HG03558 (cell line): Measurements from ENCODE around the gene POLR1G.

Experiments
- ATAC-seq: cut with Tn5 transposase; IDR thresholded peaks from one replicate; pipeline ENCODE4 v1.9.1; 2021; ENCODE audit warnings: moderate number of reproducible peaks; ENCODE audit not compliant: unreplicated experiment; ENCODE audit errors: extremely low read depth

POLR1G gene

GRCh38 chr19:45443462-45444317, 37.2 kb downstream of the POLR1G start:
- ATAC-seq = no peak

GRCh38 chr19:45444318-45445041, 38.0 kb downstream of the POLR1G start:
- ATAC-seq = no peak

- ATAC-seq = no peak
Measured at GRCh38 chr19:45445139-45445538, 38.7 kb downstream of the POLR1G start.

GRCh38 chr19:45446295-45446694, 39.9 kb downstream of the POLR1G start:
- no peak for ATAC-seq

GRCh38 chr19:45446944-45447343, 40.5 kb downstream of the POLR1G start:
- no peak for ATAC-seq

GRCh38 chr19:45448425-45448756, 41.9 kb downstream of the POLR1G start:
- ATAC-seq = no peak

- no peak for ATAC-seq
Measured at GRCh38 chr19:45448887-45449299, 42.4 kb downstream of the POLR1G start.

- ATAC-seq = no peak
Measured at GRCh38 chr19:45450012-45450333, 43.5 kb downstream of the POLR1G start.

GRCh38 chr19:45451131-45451849, 44.8 kb downstream of the POLR1G start:
- ATAC-seq = no peak

GRCh38 chr19:45451850-45452387, 45.5 kb downstream of the POLR1G start:
- no peak for ATAC-seq

GRCh38 chr19:45455707-45456499, 49.5 kb downstream of the POLR1G start:
- ATAC-seq = no peak

GRCh38 chr19:45456500-45456815, 50.0 kb downstream of the POLR1G start:
- no peak for ATAC-seq

GRCh38 chr19:45457776-45458175, 51.3 kb downstream of the POLR1G start:
- no peak for ATAC-seq
